ENCODE measurements around the gene FUCA2. TPM values are rescaled to one million over a fixed set of nuclear protein-coding genes. Genes with fewer than 3 reads are reported as not detected.

Gene FUCA2
- total and polyA plus RNA-seq, 2 experiments from 2014 or later, result 31.8 to 33.4 TPM

DNA sequence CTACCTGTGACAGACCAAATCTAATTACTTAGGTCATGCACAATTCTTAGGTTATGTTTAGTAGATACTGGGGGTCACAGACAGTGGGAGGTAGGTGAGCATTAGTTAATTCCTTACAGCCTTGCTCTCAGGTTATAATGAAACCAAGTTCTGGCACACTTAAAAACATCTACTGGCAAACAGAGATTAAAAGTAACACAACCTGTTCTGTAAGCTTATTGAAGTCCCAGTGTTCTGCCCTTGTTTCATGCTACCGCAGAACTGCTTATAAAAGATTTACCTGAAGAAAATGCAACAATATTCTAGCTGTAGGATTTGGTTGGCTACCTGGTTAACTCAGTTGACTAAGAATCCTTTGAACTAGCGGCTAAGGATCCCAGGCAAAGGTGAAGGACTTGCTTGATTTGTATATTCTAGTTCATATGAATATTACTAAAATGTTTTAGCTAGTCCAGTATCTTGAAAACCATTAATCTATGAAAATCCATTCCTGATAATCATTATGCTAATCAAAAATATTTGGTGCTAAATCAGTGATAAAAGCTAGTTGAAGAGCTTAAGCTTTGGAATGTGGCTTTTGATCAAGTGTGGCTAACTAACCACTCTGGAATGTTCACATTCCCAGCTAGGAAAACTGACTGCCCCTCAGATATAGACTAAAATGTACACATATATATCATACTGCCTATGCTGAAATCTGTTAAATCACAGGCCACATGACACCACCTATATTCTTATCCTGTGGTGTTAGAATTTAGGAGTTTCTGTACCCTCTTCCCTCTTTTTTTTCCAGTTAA lies 53.8 kb downstream of the FUCA2 start:
- H3F3A ChIP-seq (replicated peaks; ENCODE audit: low read depth), result no peaks in the 10 kb centered on the region
- no peaks in the 10 kb centered on the region for H4K20me1 ChIP-seq (replicated peaks; ENCODE audit: insufficient read depth)
- no peaks in the 10 kb centered on the region for H3K27me3 ChIP-seq (ENCODE audit: insufficient read depth)
- H2AFZ ChIP-seq, result no peak overlapping the region
- no peaks in the 10 kb centered on the region for H3K27me3 Mint-ChIP-seq (ENCODE audit: insufficient read depth, low read depth, poor library complexity)
- DNase-seq (ENCODE audit: low spot score), result no peak
- H3K4me1 Mint-ChIP-seq, result no peaks in the 10 kb centered on the region
- H3K9me3 Mint-ChIP-seq, result no peaks in the 10 kb centered on the region
- H3K36me3 ChIP-seq (ENCODE audit: insufficient read depth), result no peaks in the 10 kb centered on the region
- TF ChIP-seq ZNF331 (CRISPR knock-in tag; IDR thresholded peaks at IDR 0.05; ENCODE audit: low read depth) (no peak), ZNF114 (CRISPR knock-in tag; IDR thresholded peaks at IDR 0.05) (no peak), NANOG (IDR thresholded peaks at IDR 0.05; ENCODE audit: borderline replicate concordance) (no peak), POLR2AphosphoS5 (IDR thresholded peaks at IDR 0.05; ENCODE audit: low read depth) (no peak)
- no peaks in the 10 kb centered on the region for H3K9me2 ChIP-seq (ENCODE audit: insufficient read depth)
- H3K4me3 Mint-ChIP-seq, result no peak overlapping the region
- H3K4me2 ChIP-seq, result no peak overlapping the region
- H3K4me3 ChIP-seq, result no peak overlapping the region
- ATAC-seq, result no peak
- no peaks in the 10 kb centered on the region for H3K4me1 ChIP-seq (ENCODE audit: insufficient read depth)
- no peaks in the 10 kb centered on the region for H3K36me3 Mint-ChIP-seq (ENCODE audit: low read depth)
- H3K27ac Mint-ChIP-seq, result no peak overlapping the region
- H3K79me2 ChIP-seq (replicated peaks; ENCODE audit: insufficient read depth), result no peaks in the 10 kb centered on the region
- H3K27ac ChIP-seq (ENCODE audit: low read depth), result no peak overlapping the region

- Histone ChIP-seq H3K27ac (ENCODE audit: low read depth) (no peak overlapping the region), H3K27me3 (ENCODE audit: insufficient read depth) (no peaks in the 10 kb centered on the region), H3K79me2 (replicated peaks; ENCODE audit: insufficient read depth) (peaks cover 33% of the 10 kb centered on the region), H3K9me2 (ENCODE audit: insufficient read depth) (no peaks in the 10 kb centered on the region), H3K4me3 (peak overlapping the region; percentile 91), H3K36me3 (ENCODE audit: insufficient read depth) (no peaks in the 10 kb centered on the region), H3F3A (replicated peaks; ENCODE audit: low read depth) (no peaks in the 10 kb centered on the region), H4K20me1 (replicated peaks; ENCODE audit: insufficient read depth) (no peaks in the 10 kb centered on the region; the same call in 1 of the 2 replicates), H3K4me1 (ENCODE audit: insufficient read depth) (peaks cover 6% of the 10 kb centered on the region), H2AFZ (peak overlapping the region; percentile 99; the same call in 1 of the 2 replicates), H3K4me2 (peak overlapping the region; percentile 93)
- TF ChIP-seq ZNF114 (CRISPR knock-in tag; IDR thresholded peaks at IDR 0.05) (no peak), NANOG (IDR thresholded peaks at IDR 0.05; ENCODE audit: borderline replicate concordance) (no peak)
- Mint-ChIP-seq H3K36me3 (ENCODE audit: low read depth) (no peaks in the 10 kb centered on the region), H3K4me3 (peak overlapping the region; percentile 94), H3K27me3 (ENCODE audit: insufficient read depth, low read depth, poor library complexity) (peaks cover 7% of the 10 kb centered on the region), H3K9me3 (no peaks in the 10 kb centered on the region), H3K4me1 (peaks cover 7% of the 10 kb centered on the region; the same call in 2 of the 3 replicates), H3K27ac (no peak overlapping the region)
- DNase-seq (ENCODE audit: low spot score), result no peak
- ATAC-seq, result no peak
Measured at GRCh38 chr6:143451531-143451930, 60.0 kb downstream of the FUCA2 start.

GRCh38 chr6:143450453-143451371 lies 60.8 kb downstream of the FUCA2 start, which contains the start of the genes ADAT2 and PEX3:
Gene ADAT2 (minus strand): TSS chr6:143450695. CDS start chr6:143450658, 37 bp downstream.
Gene PEX3 (plus strand): TSS chr6:143450805. CDS start chr6:143451043, 238 bp downstream.
- peak within 1 kb of the TSS; percentile 94 for H3K4me3 Mint-ChIP-seq
- peak; percentile 99 for ATAC-seq
- H4K20me1 ChIP-seq (replicated peaks; ENCODE audit: insufficient read depth), result no peaks in the 10 kb centered on the region; the same call in 1 of the 2 replicates
- H3K27me3 Mint-ChIP-seq (ENCODE audit: insufficient read depth, low read depth, poor library complexity), result peaks cover 7% of the 10 kb centered on the region
- no peaks in the 10 kb centered on the region for H3K9me3 Mint-ChIP-seq
- DNase-seq (ENCODE audit: low spot score), result peak; percentile 97
- H3K79me2 ChIP-seq (replicated peaks; ENCODE audit: insufficient read depth), result peaks cover 38% of the 10 kb centered on the region
- peaks cover 6% of the 10 kb centered on the region for H3K4me1 ChIP-seq (ENCODE audit: insufficient read depth)
- H3K27ac ChIP-seq (ENCODE audit: low read depth), result peak within 1 kb of the TSS; percentile 65; the same call in 1 of the 2 replicates
- H3K27ac Mint-ChIP-seq, result peak within 1 kb of the TSS; percentile 97
- H3K9me2 ChIP-seq (ENCODE audit: insufficient read depth), result no peaks in the 10 kb centered on the region
- peak within 1 kb of the TSS; percentile 99 for H2AFZ ChIP-seq
- no peaks in the 10 kb centered on the region for H3K36me3 Mint-ChIP-seq (ENCODE audit: low read depth)
- H3K27me3 ChIP-seq (ENCODE audit: insufficient read depth), result no peaks in the 10 kb centered on the region
- peak within 1 kb of the TSS; percentile 91 for H3K4me3 ChIP-seq
- H3K4me1 Mint-ChIP-seq, result peaks cover 7% of the 10 kb centered on the region; the same call in 2 of the 3 replicates
- no peaks in the 10 kb centered on the region for H3K36me3 ChIP-seq (ENCODE audit: insufficient read depth)
- H3K4me2 ChIP-seq, result peak within 1 kb of the TSS; percentile 94
- H3F3A ChIP-seq (replicated peaks; ENCODE audit: low read depth), result no peaks in the 10 kb centered on the region
- peak; percentile 87 for TF ChIP-seq POLR2AphosphoS5 (IDR thresholded peaks at IDR 0.05; ENCODE audit: low read depth)
- no peak for TF ChIP-seq CTCF (conservative IDR thresholded peaks at IDR 0.05; ENCODE audit: low read depth in 2 of 2)
- TF ChIP-seq JUNB (IDR thresholded peaks at IDR 0.05; ENCODE audit: unreplicated experiment), result no peak

Measured in GM23338 (cell line).